Natural killer cell treated with Interleukin-12 subunit alpha and Interleukin-12 subunit beta and Interleukin-15 and Interleukin-18, amount 100 ng/mL, for 72 hours (primary cell): Measurements from ENCODE around the gene LOXHD1. TPM values are rescaled to one million over a fixed set of nuclear protein-coding genes. Genes with fewer than 3 reads are reported as not detected.

ENCODE experiments used
- ATAC-seq, 2 donors: fragments of 150-1000 bp; cut with Tn5 transposase in 1 of 2; sonication (Bioruptor Pico), chemical (Tn5 transposase) in 1 of 2; 2 replicates each; pipeline ENCODE4 v1.10.0; 2021
- DNase-seq: peaks from one replicate; pipeline ENCODE4 v3.0.0; 2022; ENCODE audit warnings: low spot score
- H3K27ac Mint-ChIP-seq, 2 donors: 1 replicate in 1 of 2; 2 replicates in 1 of 2; pipeline ENCODE4 v1.8.0; 2022; ENCODE audit warnings: mixed read lengths in 2 of 2, mild to moderate bottlenecking in 1 of 2, moderate library complexity in 1 of 2
- H3K27me3 Mint-ChIP-seq, 2 donors: 1 replicate in 1 of 2; 2 replicates in 1 of 2; pipeline ENCODE4 v1.8.0; 2022; ENCODE audit warnings: mixed read lengths in 2 of 2
- H3K36me3 Mint-ChIP-seq: one replicate; pipeline ENCODE4 v1.8.0; 2022; ENCODE audit warnings: mixed read lengths
- H3K4me1 Mint-ChIP-seq, 2 donors: 1 replicate in 1 of 2; 2 replicates in 1 of 2; pipeline ENCODE4 v1.8.0; 2022; ENCODE audit warnings: low read depth in 2 of 2, mixed read lengths in 2 of 2, mild to moderate bottlenecking in 1 of 2
- H3K4me3 Mint-ChIP-seq: one replicate; pipeline ENCODE4 v1.8.0; 2022; ENCODE audit warnings: mixed read lengths
- H3K9me3 Mint-ChIP-seq: 2 replicates; pipeline ENCODE4 v1.8.0; 2022; ENCODE audit warnings: mixed read lengths
- total RNA-seq, 2 donors: library from RNA; stranded (reverse); gene quantifications; one replicate each; pipeline ENCODE4 v1.2.3, GENCODE V29; 2022

The LOXHD1 gene
- total RNA-seq, 2 donors from 2014 or later: not detected

DNA sequence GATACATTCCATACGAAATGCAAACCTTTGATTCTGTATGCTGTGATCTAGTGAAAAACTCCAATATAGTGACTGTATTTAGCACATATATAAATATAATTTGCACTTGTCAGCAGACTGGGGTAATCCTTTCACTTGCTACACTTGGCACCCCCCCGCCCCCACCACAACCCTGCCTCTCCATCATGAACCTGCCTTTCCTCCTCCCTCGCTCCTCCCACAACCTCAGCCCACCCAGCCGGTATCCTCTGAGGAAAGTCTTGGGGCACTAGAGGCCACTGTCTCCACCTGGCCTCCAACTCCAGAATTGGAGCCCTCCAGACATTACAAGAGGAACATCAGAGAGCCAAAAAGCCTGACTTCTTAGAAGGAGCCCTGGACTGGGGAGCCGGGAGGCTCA is 196.3 kb downstream of the LOXHD1 start:
- Mint-ChIP-seq H3K27me3 (no peaks in the 10 kb centered on the region), H3K4me3 (no peak overlapping the region), H3K9me3 (no peaks in the 10 kb centered on the region), H3K36me3 (no peaks in the 10 kb centered on the region), H3K27ac (no peak overlapping the region), H3K4me1 (peaks cover 10 to 11% of the 10 kb centered on the region in 2 donors)
- ATAC-seq (no peak), DNase-seq (no peak)

DNA sequence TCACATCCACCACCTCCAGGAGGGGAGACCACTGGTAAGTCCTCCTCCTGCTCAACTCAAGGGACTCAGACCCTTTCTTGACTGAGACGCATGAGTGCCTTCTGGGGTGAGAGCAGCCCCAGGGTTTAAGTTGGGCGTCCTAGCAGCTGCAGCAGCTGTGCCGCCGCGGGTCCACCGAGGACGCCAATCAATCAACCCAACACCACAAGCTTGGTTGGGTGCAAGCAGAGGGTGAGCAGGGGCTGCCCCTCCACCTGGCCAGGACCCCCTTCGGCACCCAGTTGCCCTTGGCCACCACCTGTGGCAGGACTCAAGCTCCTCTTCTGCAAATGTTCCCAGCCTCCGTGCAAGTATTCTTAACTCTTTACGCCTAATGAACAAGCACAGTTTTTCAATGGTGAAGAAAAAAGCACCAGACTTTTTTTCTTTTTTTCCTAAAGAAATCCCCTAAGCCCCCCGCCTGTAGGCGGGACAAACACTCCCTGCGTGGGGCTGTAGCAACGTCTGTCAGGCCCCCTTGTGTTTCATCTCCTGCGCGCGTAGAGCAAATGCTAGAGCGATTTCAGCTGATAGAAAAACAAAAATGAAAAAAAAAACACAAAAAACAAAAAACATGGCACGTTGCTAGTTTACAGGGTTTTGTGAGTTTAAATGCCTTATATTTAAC is 197.1 kb downstream of the LOXHD1 start:
- Mint-ChIP-seq H3K4me3 (no peak overlapping the region), H3K4me1 (peaks cover 2 to 4% of the 10 kb centered on the region in 2 donors), H3K27me3 (no peaks in the 10 kb centered on the region), H3K36me3 (peaks cover 1% of the 10 kb centered on the region), H3K9me3 (no peaks in the 10 kb centered on the region), H3K27ac (no peak overlapping the region)
- DNase-seq: no peak
- ATAC-seq: no peak

DNA sequence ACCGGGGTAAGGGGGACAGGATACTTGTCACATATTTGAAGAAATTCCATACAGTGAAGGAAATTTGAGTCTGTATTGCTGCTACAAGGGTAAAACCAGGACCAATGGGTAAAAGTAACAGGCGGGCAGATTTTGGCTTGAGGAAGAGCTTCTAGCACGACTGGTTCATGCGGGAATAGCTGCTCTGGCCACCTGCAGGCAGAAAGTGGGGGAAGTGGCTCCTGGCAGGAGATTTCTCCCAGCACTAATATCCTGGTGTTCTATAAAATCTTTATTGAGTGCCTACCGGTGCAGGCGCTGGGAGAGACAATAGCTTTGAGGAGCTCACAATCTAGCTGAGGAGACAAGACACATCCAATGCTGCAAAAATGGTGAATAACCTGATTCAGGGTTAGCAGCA is 198.5 kb downstream of the LOXHD1 start:
- no peak for DNase-seq
- Mint-ChIP-seq H3K4me1 (no peaks in the 10 kb centered on the region), H3K27ac (peak overlapping the region in 1 of 2 donors; percentile 4), H3K27me3 (no peaks in the 10 kb centered on the region), H3K9me3 (no peaks in the 10 kb centered on the region), H3K36me3 (peaks cover 5% of the 10 kb centered on the region), H3K4me3 (no peak overlapping the region)
- ATAC-seq: no peak

DNA sequence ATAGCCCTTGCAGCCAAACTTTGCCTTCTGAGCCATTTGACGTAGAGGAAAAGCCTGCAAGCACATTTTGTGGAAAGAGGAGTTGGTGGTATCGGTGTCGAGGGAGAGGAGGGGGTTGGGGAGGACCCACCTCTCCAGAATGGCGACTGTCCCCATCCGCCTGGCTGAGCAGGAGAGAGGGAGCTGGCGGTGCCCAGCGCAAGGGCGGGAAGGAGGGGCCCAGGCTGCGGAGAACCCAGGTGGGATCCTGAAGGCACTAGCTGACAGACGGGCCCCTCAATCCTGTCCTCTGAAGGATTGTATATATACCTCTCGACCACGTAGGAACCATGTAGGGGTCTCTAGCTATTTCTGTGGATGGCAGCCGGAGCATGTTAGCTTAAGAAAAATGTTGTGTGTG is 200.3 kb downstream of the LOXHD1 start:
- no peak for ATAC-seq
- Mint-ChIP-seq H3K4me3 (no peak overlapping the region), H3K4me1 (no peaks in the 10 kb centered on the region), H3K27ac (no peak overlapping the region), H3K27me3 (no peaks in the 10 kb centered on the region), H3K9me3 (no peaks in the 10 kb centered on the region), H3K36me3 (peaks cover 11% of the 10 kb centered on the region)
- DNase-seq: no peak

DNA sequence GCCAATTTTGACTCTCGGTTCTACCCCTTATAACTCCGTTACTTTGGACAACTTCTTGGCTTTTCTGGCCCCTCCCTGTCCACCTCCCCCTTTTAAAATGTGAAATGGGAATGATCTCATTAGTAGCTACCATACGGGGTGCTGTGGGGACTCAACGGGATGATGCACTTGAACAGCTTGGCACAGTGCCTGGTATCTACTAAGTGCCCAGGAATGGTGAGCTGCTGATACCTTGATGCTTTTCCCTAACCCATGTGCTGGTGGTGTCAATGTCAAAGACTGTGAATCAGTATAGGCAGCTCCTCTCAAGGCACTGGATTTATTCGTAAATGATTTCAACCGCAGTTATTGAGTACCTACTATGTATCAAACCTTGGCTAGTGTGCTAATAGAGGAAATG is 204.2 kb downstream of the LOXHD1 start:
- ATAC-seq (no peak), DNase-seq (no peak)
- Mint-ChIP-seq H3K27me3 (no peaks in the 10 kb centered on the region), H3K36me3 (peaks cover 11% of the 10 kb centered on the region), H3K9me3 (peaks cover 3% of the 10 kb centered on the region), H3K4me3 (no peak overlapping the region), H3K4me1 (peaks cover 10 to 23% of the 10 kb centered on the region in 2 donors), H3K27ac (peak overlapping the region in 1 of 2 donors; percentile 17)

DNA sequence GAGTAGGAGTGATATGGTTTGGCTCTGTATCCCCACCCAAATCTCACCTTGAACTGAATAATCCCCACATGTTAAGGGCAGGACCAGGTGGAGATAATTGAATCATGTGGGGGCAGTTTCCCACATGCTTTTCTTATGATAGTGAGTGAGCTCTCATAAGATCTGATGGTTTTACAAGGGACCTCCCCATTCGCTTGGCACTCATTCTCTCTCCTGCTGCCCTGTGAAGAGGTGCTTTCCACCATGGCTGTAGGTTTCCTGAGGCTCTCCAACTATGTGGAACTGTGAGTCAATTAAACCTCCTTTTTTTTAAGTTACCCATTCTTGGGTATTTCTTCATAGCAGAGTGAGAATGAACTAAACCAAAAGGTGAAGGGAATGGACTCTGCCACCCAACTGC is 207.5 kb downstream of the LOXHD1 start:
- Mint-ChIP-seq H3K27me3 (no peaks in the 10 kb centered on the region), H3K4me3 (no peak overlapping the region), H3K27ac (peak overlapping the region in 1 of 2 donors; percentile 50), H3K36me3 (peaks cover 6% of the 10 kb centered on the region), H3K4me1 (peaks cover 21 to 38% of the 10 kb centered on the region in 2 donors), H3K9me3 (peaks cover 3% of the 10 kb centered on the region)
- DNase-seq (no peak), ATAC-seq (peak in 1 of 2 donors; percentile 78)

DNA sequence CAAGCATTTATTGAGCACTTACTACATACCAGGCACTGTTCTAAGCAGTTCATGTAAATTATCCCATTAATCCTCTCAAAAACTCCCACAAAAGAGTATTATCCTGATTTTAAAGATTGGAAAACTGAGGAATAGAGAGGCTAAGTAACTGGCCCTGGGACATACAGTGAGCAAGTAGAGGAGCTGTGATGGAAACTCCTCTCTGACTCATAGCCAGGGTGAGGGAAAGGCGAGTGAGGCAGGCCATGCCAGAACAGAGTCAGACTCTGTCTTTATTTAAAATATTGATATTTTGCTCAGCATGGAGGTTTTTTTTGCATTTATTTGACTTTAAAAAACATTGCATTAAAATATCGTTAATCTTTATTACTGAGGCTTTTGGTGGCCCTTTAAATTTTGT is 208.0 kb downstream of the LOXHD1 start:
- DNase-seq: no peak
- Mint-ChIP-seq H3K27ac (peak overlapping the region in 1 of 2 donors; percentile 67), H3K4me3 (no peak overlapping the region), H3K36me3 (peaks cover 6% of the 10 kb centered on the region), H3K4me1 (peaks cover 21 to 38% of the 10 kb centered on the region in 2 donors), H3K9me3 (peaks cover 3% of the 10 kb centered on the region), H3K27me3 (no peaks in the 10 kb centered on the region)
- no peak for ATAC-seq

DNA sequence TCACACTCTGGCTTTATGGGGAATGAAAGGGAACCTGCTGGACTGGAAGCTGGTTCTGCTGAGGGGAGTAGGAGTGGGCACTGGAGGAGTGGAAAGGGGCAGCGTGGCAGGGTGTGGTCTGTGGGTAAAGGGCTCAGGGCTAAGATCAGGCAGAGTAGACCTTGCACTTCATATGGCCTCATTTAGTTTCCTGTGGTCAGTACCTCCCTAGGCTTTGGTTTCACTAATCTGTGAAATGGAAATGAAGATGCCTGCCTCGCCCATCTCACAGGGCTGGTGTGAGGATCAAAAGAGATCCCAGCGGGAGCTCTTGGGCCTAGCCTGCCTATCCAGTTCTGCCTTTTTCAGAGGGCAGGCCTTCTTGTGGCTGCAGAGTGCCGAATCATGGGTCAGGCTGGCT is 208.7 kb downstream of the LOXHD1 start:
- Mint-ChIP-seq H3K4me1 (peaks cover 21 to 38% of the 10 kb centered on the region in 2 donors), H3K36me3 (peaks cover 6% of the 10 kb centered on the region), H3K4me3 (peak overlapping the region; percentile 44), H3K27ac (peak overlapping the region in 1 of 2 donors; percentile 67), H3K9me3 (peaks cover 3% of the 10 kb centered on the region), H3K27me3 (no peaks in the 10 kb centered on the region)
- ATAC-seq (peak in 1 of 2 donors; percentile 62), DNase-seq (no peak)

DNA sequence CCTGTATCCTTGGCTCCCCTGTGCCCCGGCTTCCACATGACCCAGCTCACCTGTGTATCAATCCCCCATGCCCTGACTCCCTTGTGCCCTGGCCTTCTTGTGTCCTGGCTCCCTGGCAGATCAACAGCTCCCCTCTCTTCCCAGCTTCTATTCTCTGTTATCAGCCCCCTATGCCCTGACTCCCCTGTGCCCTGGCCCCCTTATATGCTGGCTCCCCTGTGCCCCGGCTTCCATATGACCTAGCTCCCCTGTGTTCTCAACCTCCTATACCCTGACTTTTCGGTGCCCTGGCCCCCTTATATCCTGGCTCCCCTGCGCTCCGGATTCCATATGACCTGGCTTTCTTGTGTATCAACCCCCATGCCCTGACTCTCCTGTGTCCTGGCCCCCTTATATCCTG is 209.2 kb downstream of the LOXHD1 start:
- DNase-seq: no peak
- Mint-ChIP-seq H3K36me3 (peaks cover under 1% of the 10 kb centered on the region), H3K4me3 (peak overlapping the region; percentile 44), H3K27ac (peak overlapping the region in 1 of 2 donors; percentile 67), H3K4me1 (peaks cover 24 to 38% of the 10 kb centered on the region in 2 donors), H3K9me3 (peaks cover 3% of the 10 kb centered on the region), H3K27me3 (no peaks in the 10 kb centered on the region)
- peak in 1 of 2 donors; percentile 51 for ATAC-seq

DNA sequence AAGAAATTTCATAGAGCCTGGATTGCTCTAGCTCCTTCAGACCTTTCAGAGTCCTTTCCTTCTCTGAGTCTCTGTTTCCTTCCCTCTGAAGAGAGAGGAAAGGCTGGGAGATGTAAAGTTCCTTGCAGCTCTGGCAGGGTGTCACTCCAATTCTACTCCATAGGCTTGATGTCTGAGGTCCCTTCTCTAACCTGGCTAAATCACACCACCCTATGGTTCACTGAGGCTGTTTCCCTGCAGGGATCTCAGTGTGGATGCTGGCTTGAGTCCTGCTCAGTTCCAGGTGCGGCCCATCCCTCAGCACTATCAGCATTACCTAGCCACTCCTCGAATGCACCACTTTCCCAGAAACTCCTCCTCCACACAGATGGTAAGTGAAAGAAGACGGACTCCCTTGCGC is 209.7 kb downstream of the LOXHD1 start:
- Mint-ChIP-seq H3K27ac (peak overlapping the region in 1 of 2 donors; percentile 67), H3K4me1 (peaks cover 24 to 38% of the 10 kb centered on the region in 2 donors), H3K36me3 (no peaks in the 10 kb centered on the region), H3K4me3 (no peak overlapping the region), H3K27me3 (no peaks in the 10 kb centered on the region), H3K9me3 (peaks cover 3% of the 10 kb centered on the region)
- no peak for ATAC-seq
- no peak for DNase-seq

DNA sequence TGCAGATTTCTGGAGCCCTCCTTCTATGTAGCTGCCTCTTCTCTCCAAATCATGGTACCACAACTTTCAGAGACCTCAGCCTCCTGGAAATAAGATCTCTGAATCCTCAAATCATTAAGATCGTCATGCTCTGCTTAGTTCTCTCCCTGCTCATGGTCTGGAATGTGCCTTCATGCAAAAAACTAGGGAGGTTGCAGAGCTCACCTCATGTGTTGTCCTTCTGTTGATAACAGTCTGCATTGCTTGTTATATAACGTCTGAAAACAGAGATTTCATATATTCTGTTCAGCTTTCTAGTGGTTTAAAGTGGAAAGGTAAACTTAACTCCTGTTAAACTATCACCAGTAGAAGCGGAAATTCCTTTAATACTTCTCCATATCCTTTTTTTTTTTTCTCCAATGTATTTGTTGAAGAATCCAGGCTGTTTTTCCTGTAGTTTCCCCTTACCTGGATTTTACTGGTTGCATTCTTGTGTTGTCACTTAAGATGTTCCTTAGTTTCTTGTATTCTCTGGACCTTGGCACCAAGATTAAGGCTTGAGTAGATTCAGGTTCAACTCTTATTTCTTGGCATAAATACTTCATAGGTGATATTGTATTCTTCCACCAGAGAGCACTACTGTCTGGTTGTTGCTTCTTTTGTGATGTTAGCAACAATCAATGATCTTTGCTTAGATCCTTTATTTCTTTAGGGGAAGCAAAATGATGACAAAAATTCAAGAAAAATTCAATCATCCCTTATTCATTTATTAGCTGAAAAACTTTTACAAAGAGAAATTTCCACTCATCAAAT is 211.3 kb downstream of the LOXHD1 start:
- H3K36me3 Mint-ChIP-seq: no peaks in the 10 kb centered on the region
- H3K27me3 Mint-ChIP-seq: no peaks in the 10 kb centered on the region

DNA sequence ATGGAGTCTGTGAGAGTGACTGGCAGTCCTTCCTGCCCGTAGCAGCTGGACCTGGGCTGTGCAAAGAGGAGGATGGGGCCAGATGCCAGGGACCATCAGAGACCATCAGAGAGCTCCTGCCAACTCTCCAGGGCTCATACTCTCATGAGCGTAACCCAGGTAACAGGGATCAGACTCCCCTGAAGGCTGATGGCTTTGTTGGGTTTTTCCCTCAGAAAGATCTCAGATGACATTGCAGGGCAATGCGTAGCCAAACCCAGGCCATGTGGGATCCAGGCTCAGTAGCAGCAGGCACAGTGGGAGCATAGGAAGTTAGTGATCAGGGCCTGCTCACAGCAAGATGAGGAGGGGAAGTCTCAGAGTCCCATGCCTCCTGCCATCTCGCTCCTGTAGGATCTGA is 218.0 kb downstream of the LOXHD1 start:
- Mint-ChIP-seq H3K4me1 (peaks cover 9 to 13% of the 10 kb centered on the region in 2 donors), H3K27me3 (no peaks in the 10 kb centered on the region), H3K9me3 (no peaks in the 10 kb centered on the region), H3K4me3 (no peak overlapping the region), H3K27ac (no peak overlapping the region), H3K36me3 (no peaks in the 10 kb centered on the region)
- DNase-seq (no peak), ATAC-seq (peak in 1 of 2 donors; percentile 24)

More for the DNA sequence above, 211.3 kb downstream of the LOXHD1 start:
- DNase-seq (no peak), ATAC-seq (no peak)
- peaks cover 24 to 38% of the 10 kb centered on the region in 2 donors for H3K4me1 Mint-ChIP-seq
- no peak overlapping the region for H3K4me3 Mint-ChIP-seq
- peak overlapping the region in 1 of 2 donors; percentile 21 for H3K27ac Mint-ChIP-seq
- peaks cover 3% of the 10 kb centered on the region for H3K9me3 Mint-ChIP-seq

DNA sequence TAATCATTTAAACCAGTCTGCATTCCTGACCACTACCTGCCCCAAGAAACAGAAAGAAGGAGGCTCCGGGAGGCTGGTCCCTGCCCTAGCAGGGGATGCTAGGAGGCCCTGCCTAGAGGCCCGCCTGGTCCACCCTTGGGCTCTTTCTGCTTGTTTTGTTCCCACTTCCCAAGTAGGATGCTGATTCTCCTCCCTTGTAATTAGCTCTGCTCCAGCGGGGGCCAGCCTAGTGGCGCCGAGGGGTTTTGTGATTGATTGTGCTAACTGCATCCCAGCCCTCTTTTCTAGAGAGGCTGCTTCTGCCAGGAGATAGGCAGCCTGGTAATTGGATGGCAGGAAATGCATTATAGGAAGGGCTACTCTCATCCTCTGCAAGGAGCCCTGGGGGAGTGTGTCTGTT is 220.0 kb downstream of the LOXHD1 start:
- Mint-ChIP-seq H3K36me3 (no peaks in the 10 kb centered on the region), H3K4me3 (no peak overlapping the region), H3K9me3 (no peaks in the 10 kb centered on the region), H3K27me3 (no peaks in the 10 kb centered on the region), H3K27ac (no peak overlapping the region), H3K4me1 (peaks cover 7 to 18% of the 10 kb centered on the region in 2 donors)
- DNase-seq (no peak), ATAC-seq (no peak)

DNA sequence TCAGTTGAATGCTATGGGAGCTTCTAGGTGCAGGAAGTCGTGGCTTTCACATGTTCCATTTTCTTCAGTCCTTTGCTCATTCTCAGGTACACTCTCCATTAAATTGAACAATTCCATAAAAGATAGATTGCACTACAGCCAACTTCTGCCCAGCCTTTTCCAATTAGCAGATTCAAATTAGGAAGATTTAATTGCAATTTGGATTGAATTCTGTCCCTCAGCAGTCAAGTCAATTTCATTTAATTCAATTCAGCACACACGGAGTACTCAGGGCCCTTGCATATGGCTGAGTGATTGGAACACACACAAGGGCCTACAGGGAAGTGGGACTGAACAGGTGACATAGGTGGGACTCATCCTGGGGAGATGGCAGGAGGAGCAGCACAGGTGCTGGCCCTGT is 220.4 kb downstream of the LOXHD1 start:
- no peak for DNase-seq
- Mint-ChIP-seq H3K4me1 (peaks cover 11 to 21% of the 10 kb centered on the region in 2 donors), H3K36me3 (no peaks in the 10 kb centered on the region), H3K27me3 (no peaks in the 10 kb centered on the region), H3K9me3 (no peaks in the 10 kb centered on the region), H3K4me3 (no peak overlapping the region), H3K27ac (no peak overlapping the region)
- no peak for ATAC-seq
